ENCODE measurements around the gene CTXND2.
"Not testable (repeated sequence)": the region's sequence is repeated elsewhere in the genome, so short reads cannot be mapped to it uniquely, and the experiment has no call there.

CTXND2 gene

DNA sequence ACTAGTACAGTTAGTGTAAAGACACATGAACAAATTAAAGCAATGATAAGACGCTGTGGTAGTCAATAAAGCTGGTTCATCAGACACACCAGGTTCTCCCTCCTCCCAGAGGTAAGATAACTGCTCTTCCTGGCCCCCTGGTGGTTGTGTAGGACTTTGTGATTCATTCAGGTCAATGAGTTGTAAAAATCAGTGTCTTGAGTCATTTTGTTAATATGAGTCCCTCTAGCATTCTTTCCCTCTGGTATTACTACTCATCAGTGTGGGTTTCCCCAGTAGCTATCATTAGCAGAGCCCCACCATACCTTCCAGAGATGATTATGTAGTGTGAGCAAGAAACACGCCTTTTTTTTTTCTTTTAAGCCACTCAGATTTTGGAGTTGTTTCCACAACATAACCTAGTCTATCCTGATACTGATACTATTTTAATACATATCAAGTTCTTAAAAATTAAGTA lies 35.6 kb downstream of the CTXND2 start:
- H3K27me3 ChIP-seq: no peaks in the 10 kb centered on the region
- H3K4me1 ChIP-seq: 0 out of 2 replicates have a peak, but pooled peaks cover 2% of the 10 kb centered on the region
- TF ChIP-seq, protein P1, sequence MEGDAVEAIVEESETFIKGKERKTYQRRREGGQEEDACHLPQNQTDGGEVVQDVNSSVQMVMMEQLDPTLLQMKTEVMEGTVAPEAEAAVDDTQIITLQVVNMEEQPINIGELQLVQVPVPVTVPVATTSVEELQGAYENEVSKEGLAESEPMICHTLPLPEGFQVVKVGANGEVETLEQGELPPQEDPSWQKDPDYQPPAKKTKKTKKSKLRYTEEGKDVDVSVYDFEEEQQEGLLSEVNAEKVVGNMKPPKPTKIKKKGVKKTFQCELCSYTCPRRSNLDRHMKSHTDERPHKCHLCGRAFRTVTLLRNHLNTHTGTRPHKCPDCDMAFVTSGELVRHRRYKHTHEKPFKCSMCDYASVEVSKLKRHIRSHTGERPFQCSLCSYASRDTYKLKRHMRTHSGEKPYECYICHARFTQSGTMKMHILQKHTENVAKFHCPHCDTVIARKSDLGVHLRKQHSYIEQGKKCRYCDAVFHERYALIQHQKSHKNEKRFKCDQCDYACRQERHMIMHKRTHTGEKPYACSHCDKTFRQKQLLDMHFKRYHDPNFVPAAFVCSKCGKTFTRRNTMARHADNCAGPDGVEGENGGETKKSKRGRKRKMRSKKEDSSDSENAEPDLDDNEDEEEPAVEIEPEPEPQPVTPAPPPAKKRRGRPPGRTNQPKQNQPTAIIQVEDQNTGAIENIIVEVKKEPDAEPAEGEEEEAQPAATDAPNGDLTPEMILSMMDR (IDR thresholded peaks at IDR 0.05; ENCODE audit: low read depth, low read length): peak; percentile 93
- H3K9me3 ChIP-seq: no peaks in the 10 kb centered on the region
- DNase-seq: peak; percentile 82
- no peak overlapping the region for H3K4me3 ChIP-seq (ENCODE audit: low read depth, low read length)
- H3K36me3 ChIP-seq: peaks cover 2% of the 10 kb centered on the region

DNA sequence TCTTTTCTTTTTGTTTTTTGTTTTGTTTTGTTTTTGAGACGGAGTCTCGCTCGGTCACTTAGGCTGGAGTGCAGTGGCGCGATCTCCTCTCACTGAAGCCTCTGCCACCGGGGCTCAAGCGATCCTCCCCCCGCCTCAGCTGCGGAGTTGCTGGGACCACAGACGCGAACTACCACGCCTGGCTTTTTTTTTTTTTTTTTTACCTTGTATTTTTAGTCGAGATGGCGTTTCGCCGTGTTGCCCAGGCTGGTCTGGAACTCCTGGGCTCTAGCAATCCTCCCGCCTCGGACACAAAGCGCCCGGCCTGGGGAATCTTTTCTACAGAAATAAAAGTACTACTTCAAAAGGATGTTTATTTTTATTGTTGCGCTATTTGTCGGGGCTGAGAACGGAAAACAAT lies 38.1 kb downstream of the CTXND2 start:
- Histone ChIP-seq H3K4me3 (ENCODE audit: low read depth, low read length) (no peak overlapping the region), H3K36me3 (peaks cover 27% of the 10 kb centered on the region), H3K27me3 (no peaks in the 10 kb centered on the region), H3K9me3 (no peaks in the 10 kb centered on the region), H3K4me1 (0 out of 2 replicates have a peak, but pooled peaks cover 2% of the 10 kb centered on the region)
- DNase-seq: no peak
- TF ChIP-seq, protein P1 (IDR thresholded peaks at IDR 0.05; ENCODE audit: low read depth, low read length): no peak

DNA sequence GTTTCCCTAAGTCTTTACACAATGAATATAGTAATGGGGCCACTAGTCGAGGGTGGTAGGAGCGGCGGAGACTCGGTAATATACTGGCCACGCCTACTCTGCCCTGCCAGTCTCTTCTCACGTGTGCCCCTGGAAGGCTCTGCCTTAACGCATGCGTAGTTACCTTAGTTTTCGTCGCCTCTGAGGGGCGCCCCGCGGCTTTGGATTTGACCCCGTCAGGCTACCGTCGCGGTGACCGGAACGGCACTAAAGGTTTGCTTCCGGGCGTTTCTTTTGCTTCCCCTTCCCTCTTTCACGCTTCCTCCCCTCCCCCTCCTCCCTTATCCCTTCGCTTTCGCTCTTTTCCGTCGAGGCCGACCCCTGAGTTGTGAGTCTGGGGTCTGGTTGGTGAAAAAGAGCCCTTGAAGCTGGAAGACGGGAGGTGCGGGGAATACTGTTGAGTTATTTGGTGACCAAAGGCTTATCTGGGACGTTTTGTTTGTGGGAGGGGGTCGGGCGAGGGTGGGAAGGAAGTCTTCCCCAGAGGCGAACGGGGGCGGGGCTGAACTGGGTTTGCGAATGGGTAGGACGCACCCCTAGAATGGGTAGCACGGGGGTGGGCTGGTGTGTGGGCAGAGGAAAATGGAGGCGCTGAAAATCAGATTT lies 39.3 kb downstream of the CTXND2 start, which contains the start of gene SETDB1:
SETDB1 (plus strand) TSS at position 267 of the 645 bp plus-strand sequence. CDS start 1,352 bp downstream, outside the sequence.
- TF ChIP-seq, protein P1 (IDR thresholded peaks at IDR 0.05; ENCODE audit: low read depth, low read length): no peak; the same call in 1 of the 2 replicates
- H3K4me3 ChIP-seq (ENCODE audit: low read depth, low read length): peak within 1 kb of the TSS; percentile 94
- no peaks in the 10 kb centered on the region for H3K27me3 ChIP-seq
- H3K9me3 ChIP-seq: no peaks in the 10 kb centered on the region
- 0 out of 2 replicates have a peak, but pooled peaks cover 2% of the 10 kb centered on the region for H3K4me1 ChIP-seq
- peak; percentile 97 for DNase-seq
- peaks cover 39% of the 10 kb centered on the region for H3K36me3 ChIP-seq

DNA sequence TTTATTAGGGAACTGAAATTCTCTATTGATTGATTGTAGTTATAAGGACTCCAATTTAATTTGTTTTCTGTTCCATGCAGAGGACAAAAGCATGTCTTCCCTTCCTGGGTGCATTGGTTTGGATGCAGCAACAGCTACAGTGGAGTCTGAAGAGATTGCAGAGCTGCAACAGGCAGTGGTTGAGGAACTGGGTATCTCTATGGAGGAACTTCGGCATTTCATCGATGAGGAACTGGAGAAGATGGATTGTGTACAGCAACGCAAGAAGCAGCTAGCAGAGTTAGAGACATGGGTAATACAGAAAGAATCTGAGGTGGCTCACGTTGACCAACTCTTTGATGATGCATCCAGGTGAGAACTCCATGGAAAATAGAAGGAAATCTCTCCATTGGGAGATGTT lies 40.7 kb downstream of the CTXND2 start:
- TF ChIP-seq, protein P1 (IDR thresholded peaks at IDR 0.05; ENCODE audit: low read depth, low read length): no peak
- Histone ChIP-seq H3K27me3 (no peaks in the 10 kb centered on the region), H3K9me3 (no peaks in the 10 kb centered on the region), H3K4me3 (ENCODE audit: low read depth, low read length) (no peak overlapping the region), H3K36me3 (peaks cover 51% of the 10 kb centered on the region), H3K4me1 (0 out of 2 replicates have a peak, but pooled peaks cover 2% of the 10 kb centered on the region)
- no peak for DNase-seq

DNA sequence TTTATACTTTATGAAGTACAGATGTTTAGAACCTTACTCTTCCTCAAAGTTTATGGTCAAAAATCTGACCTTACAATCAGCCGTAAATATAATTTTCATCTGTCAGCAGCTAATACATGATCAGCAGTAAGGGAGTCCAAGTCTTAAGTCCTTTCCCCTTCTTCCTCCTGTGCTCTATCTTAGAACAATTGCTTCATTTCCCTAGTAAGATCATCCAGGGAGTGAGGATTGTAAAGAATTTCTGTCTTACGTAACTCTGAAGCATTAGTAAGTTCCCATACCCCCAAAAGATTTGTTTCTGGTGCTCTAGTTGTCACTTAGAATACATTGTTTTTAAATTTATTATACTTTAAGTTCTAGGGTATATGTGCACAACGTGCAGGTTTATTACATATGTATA lies 41.4 kb downstream of the CTXND2 start:
- Histone ChIP-seq H3K27me3 (no peaks in the 10 kb centered on the region), H3K36me3 (peaks cover 56% of the 10 kb centered on the region), H3K4me3 (ENCODE audit: low read depth, low read length) (no peak overlapping the region), H3K4me1 (0 out of 2 replicates have a peak, but pooled peaks cover 2% of the 10 kb centered on the region), H3K9me3 (no peaks in the 10 kb centered on the region)
- TF ChIP-seq, protein P1 (IDR thresholded peaks at IDR 0.05; ENCODE audit: low read depth, low read length): no peak
- DNase-seq: no peak

DNA sequence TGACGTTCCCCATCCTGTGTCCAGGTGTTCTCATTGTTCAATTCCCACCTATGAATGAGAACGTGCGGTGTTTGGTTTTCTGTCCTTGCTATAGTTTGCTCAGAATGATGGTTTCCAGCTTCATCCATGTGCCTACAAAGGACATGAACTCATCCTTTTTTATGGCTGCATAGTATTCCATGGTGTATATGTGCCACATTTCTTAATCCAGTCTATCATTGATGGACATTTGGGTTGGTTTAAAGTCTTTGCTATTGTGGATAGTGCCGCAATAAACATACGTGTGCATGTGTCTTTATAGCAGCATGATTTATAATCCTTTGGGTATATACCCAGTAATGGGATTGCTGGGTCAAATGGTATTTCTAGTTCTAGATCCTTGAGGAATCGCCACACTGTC lies 41.8 kb downstream of the CTXND2 start:
- H3K36me3 ChIP-seq: peaks cover 56% of the 10 kb centered on the region
- H3K4me1 ChIP-seq; H3K9me3 ChIP-seq; DNase-seq; H3K27me3 ChIP-seq; H3K4me3 ChIP-seq (ENCODE audit: low read depth, low read length): not testable (repeated sequence)
